WERI-Rb-1 (cell line): Measurements from ENCODE around the gene A1CF.
"Not testable (repeated sequence)": the region's sequence is repeated elsewhere in the genome, so short reads cannot be mapped to it uniquely, and the experiment has no call there.

Experiments
- DNase-seq: peaks from one replicate; pipeline ENCODE4 v3.0.0-alpha.2; 2020
- H3K27ac ChIP-seq: fragments of 250-450 bp; sonication (Bioruptor Pico); 2 replicates; pipeline ENCODE4 v1.5.1; 2020; ENCODE audit warnings: mild to moderate bottlenecking, moderate library complexity
- H3K27me3 ChIP-seq: fragments of 250-450 bp; sonication (Bioruptor Pico); 2 replicates; pipeline ENCODE4 v1.5.1; 2021; ENCODE audit warnings: mild to moderate bottlenecking, low read depth, moderate library complexity; ENCODE audit not compliant: insufficient read depth, severe bottlenecking
- H3K36me3 ChIP-seq: fragments of 250-450 bp; sonication (Bioruptor Pico); 2 replicates; pipeline ENCODE4 v1.5.1; 2020; ENCODE audit warnings: mild to moderate bottlenecking, moderate library complexity
- H3K4me3 ChIP-seq: 2 replicates; pipeline ENCODE4 v1.5.1; 2011; ENCODE audit warnings: low read depth, mild to moderate bottlenecking, control low read depth, low read length
- H3K9me3 ChIP-seq: fragments of 250-450 bp; sonication (Bioruptor Pico); 2 replicates; pipeline ENCODE4 v1.5.1; 2021; ENCODE audit warnings: mild to moderate bottlenecking, moderate library complexity; ENCODE audit not compliant: severe bottlenecking
- CTCF ChIP-seq: IDR thresholded peaks from 2 replicates; pipeline ENCODE4 v1.5.1; 2011; ENCODE audit warnings: low read depth, mild to moderate bottlenecking, control low read depth, inconsistent platforms, low read length

The A1CF gene

GRCh38 chr10:50896721-50897120, 11.3 kb upstream of the A1CF start:
- no peaks in the 10 kb centered on the region for H3K9me3 ChIP-seq
- no peaks in the 10 kb centered on the region for H3K36me3 ChIP-seq
- no peak for DNase-seq
- no peaks in the 10 kb centered on the region for H3K27me3 ChIP-seq
- no peak for TF ChIP-seq CTCF
- no peak overlapping the region for H3K4me3 ChIP-seq
- no peak overlapping the region for H3K27ac ChIP-seq

DNA sequence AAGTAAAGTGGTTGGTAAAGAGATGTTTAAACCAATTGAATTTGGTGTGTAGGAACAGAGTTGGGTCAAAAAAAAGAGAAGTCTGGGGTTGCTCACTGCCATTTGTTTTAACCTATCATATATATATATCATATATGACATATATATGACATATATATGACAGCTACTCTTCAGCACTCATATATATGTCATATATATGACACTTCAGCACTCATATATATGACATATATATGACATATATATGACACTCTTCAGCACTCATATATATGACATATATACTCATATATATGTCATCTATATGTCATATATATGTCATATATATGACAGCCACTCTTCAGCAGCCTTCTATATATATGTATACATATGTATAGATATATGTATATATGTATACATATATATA, 8.9 kb upstream of the A1CF start:
- TF ChIP-seq CTCF: no peak
- DNase-seq: no peak
- Histone ChIP-seq H3K27ac (no peak overlapping the region), H3K27me3 (no peaks in the 10 kb centered on the region), H3K4me3 (no peak overlapping the region), H3K9me3 (no peaks in the 10 kb centered on the region), H3K36me3 (no peaks in the 10 kb centered on the region)

- DNase-seq: no peak
- Histone ChIP-seq H3K27me3 (no peaks in the 10 kb centered on the region), H3K9me3 (no peaks in the 10 kb centered on the region), H3K36me3 (no peaks in the 10 kb centered on the region), H3K27ac (no peak overlapping the region), H3K4me3 (no peak overlapping the region)
- TF ChIP-seq CTCF: no peak
Observed at GRCh38 chr10:50892467-50892866, 7.0 kb upstream of the A1CF start.

DNA sequence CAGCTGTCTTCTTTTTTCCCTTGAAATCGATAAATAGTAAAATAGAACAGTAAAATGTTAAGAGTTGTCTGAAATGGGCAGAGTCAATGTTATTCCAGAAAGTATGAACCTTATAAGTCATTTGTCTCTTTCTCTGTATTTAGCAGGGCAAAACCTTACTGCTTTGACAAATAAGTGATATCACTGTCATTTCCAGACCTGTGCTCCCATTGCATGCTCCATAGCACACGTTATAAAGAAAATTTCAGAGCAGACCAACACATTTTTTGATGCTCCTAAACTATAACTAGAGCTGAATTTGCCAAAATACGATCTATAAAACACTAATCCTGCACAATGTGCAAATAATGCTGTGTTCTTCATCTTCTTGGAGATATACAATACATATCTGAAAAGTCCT, 1.1 kb downstream of the A1CF start:
- Histone ChIP-seq H3K27me3 (no peaks in the 10 kb centered on the region), H3K27ac (no peak overlapping the region), H3K36me3 (no peaks in the 10 kb centered on the region), H3K4me3 (no peak overlapping the region), H3K9me3 (no peaks in the 10 kb centered on the region)
- DNase-seq: no peak
- TF ChIP-seq CTCF: no peak

DNA sequence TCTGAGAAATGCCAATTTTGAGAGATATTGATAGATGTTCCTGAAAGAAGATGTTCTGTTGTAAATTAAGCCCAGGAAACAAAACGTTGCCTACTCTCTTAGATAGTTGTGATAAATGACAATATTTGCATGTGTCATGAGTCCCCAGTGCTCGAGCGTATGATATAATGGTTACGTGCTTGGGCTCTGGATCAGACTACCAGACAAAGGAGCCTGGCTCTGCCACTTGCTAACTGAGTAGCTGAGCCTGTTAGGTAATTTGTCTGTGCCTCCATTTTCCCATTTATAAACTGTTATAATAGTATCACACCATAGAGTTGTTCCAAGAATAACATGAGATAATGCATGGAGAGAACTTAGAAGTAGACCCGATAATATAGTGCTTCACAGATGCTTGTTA, 1.8 kb downstream of the A1CF start:
- H3K27ac ChIP-seq: no peak overlapping the region
- no peak for DNase-seq
- no peaks in the 10 kb centered on the region for H3K27me3 ChIP-seq
- no peaks in the 10 kb centered on the region for H3K36me3 ChIP-seq
- H3K4me3 ChIP-seq: no peak overlapping the region
- H3K9me3 ChIP-seq: no peaks in the 10 kb centered on the region
- no peak for TF ChIP-seq CTCF

- Histone ChIP-seq H3K27ac (no peak overlapping the region), H3K9me3 (no peaks in the 10 kb centered on the region), H3K27me3 (no peaks in the 10 kb centered on the region), H3K36me3 (no peaks in the 10 kb centered on the region), H3K4me3 (no peak overlapping the region)
- no peak for TF ChIP-seq CTCF
- no peak for DNase-seq
Observed at GRCh38 chr10:50882540-50882983, 2.9 kb downstream of the A1CF start.

DNA sequence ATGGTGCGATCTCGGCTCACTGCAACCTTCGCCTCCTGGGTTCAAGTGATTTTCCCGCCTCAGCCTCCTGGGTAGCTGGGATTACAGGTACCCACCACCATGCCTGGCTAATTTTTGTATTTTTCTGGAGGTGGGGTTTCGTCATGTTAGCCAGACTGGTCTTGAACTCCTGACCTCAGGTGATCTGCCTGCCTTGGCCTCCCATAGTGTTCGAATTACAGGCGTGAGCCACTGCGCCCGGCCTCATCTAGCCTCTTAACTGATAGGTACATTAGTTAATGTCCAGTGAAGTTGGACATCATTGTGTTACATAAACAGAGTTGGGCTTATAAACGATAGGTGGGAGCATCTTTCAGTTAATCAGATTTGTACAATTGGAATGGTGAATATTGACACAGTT, 4.4 kb downstream of the A1CF start:
- not testable (repeated sequence) for H3K27ac ChIP-seq, H3K4me3 ChIP-seq, H3K27me3 ChIP-seq, H3K36me3 ChIP-seq, DNase-seq, H3K9me3 ChIP-seq
